Measurements from ENCODE around the gene MERTK. TPM values are rescaled to one million over a fixed set of nuclear protein-coding genes. Genes with fewer than 3 reads are reported as not detected.
"Not testable (repeated sequence)": the region's sequence is repeated elsewhere in the genome, so short reads cannot be mapped to it uniquely, and the experiment has no call there.

Gene MERTK
- total RNA-seq, 1 donor from 2014 or later, result 0.63 TPM

GRCh38 chr2:112026509-112026908 is 128.1 kb downstream of the MERTK start:
- intact Hi-C loops (cut with micrococcal nuclease), result no loop called here
- H3K9me3 Mint-ChIP-seq, result no peaks in the 10 kb centered on the region

GRCh38 chr2:112027767-112028166 is 129.4 kb downstream of the MERTK start:
- Mint-ChIP-seq H3K36me3 (ENCODE audit: low read depth) (no peaks in the 10 kb centered on the region), H3K27me3 (peaks cover 12% of the 10 kb centered on the region), H3K4me3 (no peak overlapping the region), H3K4me1 (peaks cover 7% of the 10 kb centered on the region), H3K9me3 (no peaks in the 10 kb centered on the region), H3K27ac (no peak overlapping the region)
- intact Hi-C loops (cut with micrococcal nuclease), result no loop called here
- no peak for DNase-seq

More at GRCh38 chr2:112026509-112026908, 128.1 kb downstream of the MERTK start:
- H3K36me3 Mint-ChIP-seq (ENCODE audit: low read depth), result no peaks in the 10 kb centered on the region
- no peak overlapping the region for H3K27ac Mint-ChIP-seq
- H3K4me1 Mint-ChIP-seq, result no peaks in the 10 kb centered on the region
- H3K27me3 Mint-ChIP-seq, result peaks cover 7% of the 10 kb centered on the region
- H3K4me3 Mint-ChIP-seq, result no peak overlapping the region
- no peak for DNase-seq

- H3K27ac Mint-ChIP-seq, result no peak overlapping the region
- no peak overlapping the region for H3K4me3 Mint-ChIP-seq
- no peaks in the 10 kb centered on the region for H3K36me3 Mint-ChIP-seq (ENCODE audit: low read depth)
- intact Hi-C loops (cut with micrococcal nuclease), result no loop called here
- no peak for DNase-seq
- peaks cover 8% of the 10 kb centered on the region for H3K4me1 Mint-ChIP-seq
- peaks cover 12% of the 10 kb centered on the region for H3K27me3 Mint-ChIP-seq
- H3K9me3 Mint-ChIP-seq, result no peaks in the 10 kb centered on the region
Observed at GRCh38 chr2:112029164-112029563, 130.8 kb downstream of the MERTK start.

GRCh38 chr2:112031473-112032223 is 133.2 kb downstream of the MERTK start:
- DNase-seq, result no peak
- Mint-ChIP-seq H3K9me3 (peaks cover 4% of the 10 kb centered on the region), H3K4me3 (no peak overlapping the region), H3K27me3 (peaks cover 12% of the 10 kb centered on the region), H3K27ac (no peak overlapping the region), H3K36me3 (ENCODE audit: low read depth) (no peaks in the 10 kb centered on the region), H3K4me1 (peaks cover 8% of the 10 kb centered on the region)
- intact Hi-C loops (cut with micrococcal nuclease), result no loop called here

GRCh38 chr2:112032224-112032586 is 133.8 kb downstream of the MERTK start:
- DNase-seq, result no peak
- intact Hi-C loops (cut with micrococcal nuclease), result no loop called here
- peaks cover 5% of the 10 kb centered on the region for H3K9me3 Mint-ChIP-seq
- H3K4me3 Mint-ChIP-seq, result no peak overlapping the region
- H3K4me1 Mint-ChIP-seq, result peaks cover 8% of the 10 kb centered on the region
- peaks cover 12% of the 10 kb centered on the region for H3K27me3 Mint-ChIP-seq
- no peak overlapping the region for H3K27ac Mint-ChIP-seq
- H3K36me3 Mint-ChIP-seq (ENCODE audit: low read depth), result no peaks in the 10 kb centered on the region

- H3K36me3 Mint-ChIP-seq (ENCODE audit: low read depth), result no peaks in the 10 kb centered on the region
- no peak overlapping the region for H3K4me3 Mint-ChIP-seq
- no peak for DNase-seq
- no peak overlapping the region for H3K27ac Mint-ChIP-seq
- intact Hi-C loops (cut with micrococcal nuclease), result no loop called here
- peaks cover 11% of the 10 kb centered on the region for H3K9me3 Mint-ChIP-seq
- H3K27me3 Mint-ChIP-seq, result peaks cover 15% of the 10 kb centered on the region
- peaks cover 8% of the 10 kb centered on the region for H3K4me1 Mint-ChIP-seq
Observed at GRCh38 chr2:112032689-112033465, 134.5 kb downstream of the MERTK start.

GRCh38 chr2:112033600-112033999 is 135.2 kb downstream of the MERTK start:
- DNase-seq, result no peak
- intact Hi-C loops (cut with micrococcal nuclease), result no loop called here
- no peaks in the 10 kb centered on the region for H3K36me3 Mint-ChIP-seq (ENCODE audit: low read depth)
- H3K27ac Mint-ChIP-seq, result no peak overlapping the region
- no peak overlapping the region for H3K4me3 Mint-ChIP-seq
- H3K9me3 Mint-ChIP-seq, result peaks cover 11% of the 10 kb centered on the region
- H3K27me3 Mint-ChIP-seq, result peaks cover 15% of the 10 kb centered on the region
- H3K4me1 Mint-ChIP-seq, result peaks cover 8% of the 10 kb centered on the region

- Mint-ChIP-seq H3K9me3 (peaks cover 11% of the 10 kb centered on the region), H3K4me1 (peaks cover 8% of the 10 kb centered on the region), H3K27me3 (peaks cover 12% of the 10 kb centered on the region), H3K27ac (no peak overlapping the region), H3K4me3 (no peak overlapping the region), H3K36me3 (ENCODE audit: low read depth) (no peaks in the 10 kb centered on the region)
- no peak for DNase-seq
- intact Hi-C loops (cut with micrococcal nuclease), result no loop called here
Observed at GRCh38 chr2:112034924-112035323, 136.5 kb downstream of the MERTK start.

GRCh38 chr2:112035786-112036185 is 137.4 kb downstream of the MERTK start:
- H3K36me3 Mint-ChIP-seq (ENCODE audit: low read depth), result no peaks in the 10 kb centered on the region
- intact Hi-C loops (cut with micrococcal nuclease), result no loop called here
- H3K27ac Mint-ChIP-seq, result no peak overlapping the region
- DNase-seq, result no peak
- peaks cover 8% of the 10 kb centered on the region for H3K4me1 Mint-ChIP-seq
- no peak overlapping the region for H3K4me3 Mint-ChIP-seq
- H3K9me3 Mint-ChIP-seq, result peaks cover 11% of the 10 kb centered on the region
- peaks cover 8% of the 10 kb centered on the region for H3K27me3 Mint-ChIP-seq

- intact Hi-C loops (cut with micrococcal nuclease), result not testable (repeated sequence)
Observed at GRCh38 chr2:112039556-112039955, 141.1 kb downstream of the MERTK start.

GRCh38 chr2:112040066-112040465 is 141.7 kb downstream of the MERTK start:
- intact Hi-C loops (cut with micrococcal nuclease); H3K9me3 Mint-ChIP-seq; H3K36me3 Mint-ChIP-seq (ENCODE audit: low read depth); H3K27ac Mint-ChIP-seq; DNase-seq; H3K4me1 Mint-ChIP-seq; H3K4me3 Mint-ChIP-seq: not testable (repeated sequence)
- H3K27me3 Mint-ChIP-seq, result peaks cover 10% of the 10 kb centered on the region

More at GRCh38 chr2:112039556-112039955, 141.1 kb downstream of the MERTK start:
- H3K27me3 Mint-ChIP-seq; H3K27ac Mint-ChIP-seq; DNase-seq; H3K4me1 Mint-ChIP-seq; H3K4me3 Mint-ChIP-seq; H3K36me3 Mint-ChIP-seq (ENCODE audit: low read depth): not testable (repeated sequence)
- peaks cover 11% of the 10 kb centered on the region for H3K9me3 Mint-ChIP-seq

GRCh38 chr2:112041460-112041859 is 143.1 kb downstream of the MERTK start:
- intact Hi-C loops (cut with micrococcal nuclease); H3K36me3 Mint-ChIP-seq (ENCODE audit: low read depth); DNase-seq; H3K27ac Mint-ChIP-seq; H3K4me1 Mint-ChIP-seq; H3K4me3 Mint-ChIP-seq; H3K9me3 Mint-ChIP-seq: not testable (repeated sequence)
- H3K27me3 Mint-ChIP-seq, result peaks cover 14% of the 10 kb centered on the region

GRCh38 chr2:112045446-112046014 is 147.1 kb downstream of the MERTK start:
- no peaks in the 10 kb centered on the region for H3K9me3 Mint-ChIP-seq
- no peak overlapping the region for H3K27ac Mint-ChIP-seq
- no peaks in the 10 kb centered on the region for H3K4me1 Mint-ChIP-seq
- DNase-seq, result no peak
- H3K27me3 Mint-ChIP-seq, result peaks cover 20% of the 10 kb centered on the region
- no peak overlapping the region for H3K4me3 Mint-ChIP-seq
- no peaks in the 10 kb centered on the region for H3K36me3 Mint-ChIP-seq (ENCODE audit: low read depth)
- intact Hi-C loops (cut with micrococcal nuclease), result no loop called here

GRCh38 chr2:112046231-112046630 is 147.8 kb downstream of the MERTK start:
- Mint-ChIP-seq H3K36me3 (ENCODE audit: low read depth) (no peaks in the 10 kb centered on the region), H3K4me1 (no peaks in the 10 kb centered on the region), H3K27me3 (peaks cover 20% of the 10 kb centered on the region), H3K4me3 (no peak overlapping the region), H3K27ac (no peak overlapping the region), H3K9me3 (no peaks in the 10 kb centered on the region)
- intact Hi-C loops (cut with micrococcal nuclease), result no loop called here
- no peak for DNase-seq

Measured in activated CD4-positive, alpha-beta T cell treated with anti-CD3 and anti-CD28 coated beads, Interleukin-2, amount 10 ng/mL, durations not matched to agents 24 days and 14 days (primary cell).